DMS114 treated with DMSO at 0.1 percent for 48 hours (cell line): ENCODE data around the gene SLC17A9.

Experiments
- DNase-seq: peaks from one replicate; lab custom pipeline; 2025; ENCODE audit not compliant: unreplicated experiment; lab: John Stamatoyannopoulos, UW

The SLC17A9 gene

DNA sequence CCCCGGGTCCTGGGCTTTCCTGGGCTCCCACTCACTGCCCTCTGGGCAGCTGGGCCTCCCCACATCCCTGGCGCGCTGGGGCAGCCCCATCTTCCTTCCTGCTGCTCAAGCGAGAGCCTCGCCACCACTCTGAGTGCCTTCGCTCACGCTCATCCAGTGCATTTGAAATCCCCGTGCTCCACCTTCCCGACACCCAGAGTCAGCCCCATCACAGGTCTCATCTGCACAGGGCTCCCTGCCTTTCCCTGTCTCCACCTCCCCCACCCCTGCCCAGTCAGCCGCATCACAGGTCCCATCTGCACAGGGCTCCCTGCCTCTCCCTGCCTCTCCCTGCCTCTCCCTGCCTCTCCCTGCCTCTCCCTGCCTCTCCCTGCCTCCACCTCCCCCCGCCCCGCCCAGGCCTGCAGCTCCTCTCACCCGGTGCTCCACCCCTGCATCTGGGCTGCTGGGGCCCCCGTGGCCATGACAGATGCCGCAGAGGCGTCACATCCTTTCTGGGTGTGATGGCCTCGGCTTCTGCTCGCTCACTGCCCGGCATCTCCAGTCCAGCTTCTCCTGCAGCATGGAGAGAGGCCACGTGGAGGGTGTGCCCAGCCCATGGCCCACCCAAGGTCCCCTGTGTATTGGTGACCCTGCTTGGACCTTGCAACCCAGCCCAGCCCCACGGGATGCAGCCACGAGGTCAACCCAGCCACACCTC is 63.3 kb downstream of the SLC17A9 start:
- no peak for DNase-seq

DNA sequence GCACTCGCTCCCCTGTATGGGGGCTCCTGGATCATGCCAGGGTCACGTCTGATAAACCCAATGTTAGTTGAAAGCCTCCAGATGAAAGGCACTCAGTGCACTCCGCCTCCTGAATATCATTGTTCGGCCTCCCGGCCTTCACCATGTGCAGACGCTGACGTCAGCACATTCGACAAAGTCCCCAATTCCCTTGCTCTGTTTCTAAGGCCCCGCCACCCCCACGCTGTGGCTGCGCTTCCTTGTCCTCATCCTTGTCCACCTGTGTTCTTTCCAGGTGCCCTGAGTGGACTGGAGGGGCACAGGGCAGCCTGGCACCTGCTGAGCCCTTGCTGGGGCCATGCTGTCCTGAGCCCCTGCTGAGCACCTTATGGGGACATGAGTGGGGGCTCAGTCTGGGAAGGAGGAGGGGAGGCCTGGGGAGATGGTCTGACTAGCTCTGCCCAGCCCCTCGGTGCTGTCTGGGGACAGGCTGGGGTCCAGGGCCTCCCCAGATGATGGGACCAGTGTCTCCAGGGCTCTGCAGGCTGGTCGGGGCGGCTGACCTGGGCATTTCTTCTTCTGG is 64.1 kb downstream of the SLC17A9 start:
- DNase-seq = no peak

DNA sequence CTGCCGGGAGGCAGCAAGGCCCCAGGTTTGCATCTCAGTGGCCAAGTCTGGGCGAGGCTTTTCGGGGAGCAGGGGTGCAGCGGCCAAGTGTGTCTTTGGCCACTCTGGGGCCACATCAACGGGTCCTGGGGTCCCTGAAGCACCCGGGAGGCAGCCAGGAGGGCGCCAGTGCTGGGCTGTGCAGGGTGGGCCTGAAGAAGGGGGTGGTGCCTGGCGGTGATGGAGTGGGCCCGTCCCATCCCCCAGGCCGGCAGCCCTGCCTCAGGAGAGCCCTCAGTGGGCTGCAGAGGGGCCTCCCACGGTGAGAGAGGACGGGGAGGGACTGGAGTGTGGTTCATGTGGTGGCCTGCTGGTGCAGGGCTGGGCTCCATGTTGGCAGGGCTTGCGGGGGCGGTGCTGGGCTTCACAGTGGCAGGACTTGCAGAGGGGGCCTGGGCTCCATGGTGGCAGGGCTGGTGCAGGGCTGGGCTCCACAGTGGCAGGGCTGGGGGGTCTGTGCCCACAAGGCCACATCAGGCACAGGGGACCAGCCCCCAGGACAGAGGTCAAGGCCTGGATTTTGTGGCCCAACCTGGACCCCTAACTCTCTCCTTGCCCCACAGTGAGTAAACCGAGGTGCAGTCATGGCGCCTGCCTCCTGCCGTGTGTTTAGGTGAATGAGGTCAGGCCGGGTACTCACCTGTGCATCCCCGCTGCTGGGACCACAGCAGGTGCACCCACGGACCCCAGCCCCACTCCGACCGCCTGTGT is 64.7 kb downstream of the SLC17A9 start:
- no peak for DNase-seq

DNA sequence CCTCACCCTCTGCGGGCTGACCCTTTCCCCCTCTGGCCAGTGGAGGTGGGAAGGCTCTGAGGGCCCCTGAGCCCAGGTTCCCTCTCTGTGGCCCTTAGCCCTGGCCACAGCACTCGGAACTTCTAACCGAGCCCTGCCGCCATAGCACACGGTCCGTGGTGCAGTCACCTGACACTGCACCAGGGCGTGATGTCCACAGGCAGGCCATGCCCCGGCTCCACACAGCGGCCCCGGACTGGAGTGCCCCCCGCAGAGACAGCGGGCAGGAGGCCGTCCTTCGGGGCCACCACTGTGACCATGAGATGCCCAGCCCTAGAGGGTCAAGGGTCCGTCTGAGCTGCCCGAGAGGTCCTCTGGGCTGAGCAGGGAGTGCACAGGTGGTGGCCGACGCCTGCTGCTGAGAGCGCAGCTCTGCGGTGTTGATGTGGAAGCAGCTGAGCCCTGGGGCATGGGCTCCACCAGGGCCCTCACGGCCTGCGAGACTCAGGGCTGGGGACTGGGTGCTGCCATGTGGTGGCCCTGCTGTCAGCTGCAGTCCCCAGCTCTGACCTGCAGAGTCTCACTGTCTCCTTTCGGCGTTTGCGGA is 65.4 kb downstream of the SLC17A9 start:
- no peak for DNase-seq
